Lower leg skin (tissue), 4 donors: Measurements from ENCODE around the gene KLHDC3. TPM values are rescaled to one million over a fixed set of nuclear protein-coding genes. Genes with fewer than 3 reads are reported as not detected.

Experiments
- DNase-seq, 2 donors: peaks; one replicate each; pipeline ENCODE4 v3.0.0-alpha.2; 2019; ENCODE audit warnings: low spot score in 2 of 2
- H3K4me3 ChIP-seq: fragments of 200-600 bp; sonication (generic); 2 replicates; pipeline ENCODE4 v1.5.1; 2017; ENCODE audit warnings: mild to moderate bottlenecking, low read depth; ENCODE audit not compliant: poor library complexity, severe bottlenecking
- POLR2A ChIP-seq, 2 donors: fragments of 450-650 bp; IDR thresholded peaks; one replicate each; pipeline ENCODE4 v1.6.1; 2016 to 2017; ENCODE audit warnings: antibody characterized with exemption in 2 of 2, mild to moderate bottlenecking in 1 of 2, moderate library complexity in 1 of 2
- WGBS, 2 donors: methylation state at CpG; one replicate each; pipeline ENCODE4 v1.1.5; 2018; 5-methylcytosine and 5-hydroxymethylcytosine counted together
- intact Hi-C: fragments of 100-400 bp; cut with DNase I; formaldehyde crosslinking; loops from one replicate; pipeline ENCODE4 v1.15.0; 2023; ENCODE audit warnings: low total_unique reads
- total RNA-seq, 4 donors: library from RNA; depleted of rRNA; stranded (reverse); fragments of >200 nt; gene quantifications; one replicate each; pipeline ENCODE4 v1.1.0, GENCODE V29; 2016
- TF ChIP-seq, protein P1 (sequence below), 3 donors: fragments of 450-650 bp; IDR thresholded peaks; one replicate each; pipeline ENCODE4 v1.5.1; 2016; ENCODE audit warnings: antibody characterized with exemption in 3 of 3, mild to moderate bottlenecking in 3 of 3, moderate library complexity in 2 of 3

The KLHDC3 gene
- total RNA-seq, 4 donors from 2014 or later, result 75.1 to 84.7 (median 79.6) TPM

DNA sequence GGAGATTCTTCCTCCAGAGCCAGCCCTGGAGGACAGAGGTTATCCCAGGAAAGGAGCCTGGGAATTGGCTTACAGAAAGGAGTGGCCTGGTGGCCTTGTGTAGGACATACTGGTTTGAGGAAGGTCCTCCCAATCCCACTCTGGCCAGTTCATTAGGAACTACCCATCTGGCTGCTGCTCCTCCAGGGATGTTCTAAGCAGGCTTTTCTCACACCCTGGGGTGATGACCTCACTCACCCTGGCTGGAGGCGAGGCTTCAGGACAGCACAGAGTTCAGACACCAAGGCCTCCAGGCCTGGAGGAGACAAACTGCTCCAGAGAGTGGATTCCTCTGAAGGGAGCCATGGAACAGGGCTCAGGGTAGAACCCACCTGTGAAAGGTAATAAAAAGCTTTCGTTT lies 44.6 kb upstream of the KLHDC3 start:
- DNase-seq, result no peak
- intact Hi-C loops, result no loop called here
- H3K4me3 ChIP-seq, result no peak overlapping the region
- TF ChIP-seq POLR2A (IDR thresholded peaks at IDR 0.05), result no peak
- TF ChIP-seq, protein P1, sequence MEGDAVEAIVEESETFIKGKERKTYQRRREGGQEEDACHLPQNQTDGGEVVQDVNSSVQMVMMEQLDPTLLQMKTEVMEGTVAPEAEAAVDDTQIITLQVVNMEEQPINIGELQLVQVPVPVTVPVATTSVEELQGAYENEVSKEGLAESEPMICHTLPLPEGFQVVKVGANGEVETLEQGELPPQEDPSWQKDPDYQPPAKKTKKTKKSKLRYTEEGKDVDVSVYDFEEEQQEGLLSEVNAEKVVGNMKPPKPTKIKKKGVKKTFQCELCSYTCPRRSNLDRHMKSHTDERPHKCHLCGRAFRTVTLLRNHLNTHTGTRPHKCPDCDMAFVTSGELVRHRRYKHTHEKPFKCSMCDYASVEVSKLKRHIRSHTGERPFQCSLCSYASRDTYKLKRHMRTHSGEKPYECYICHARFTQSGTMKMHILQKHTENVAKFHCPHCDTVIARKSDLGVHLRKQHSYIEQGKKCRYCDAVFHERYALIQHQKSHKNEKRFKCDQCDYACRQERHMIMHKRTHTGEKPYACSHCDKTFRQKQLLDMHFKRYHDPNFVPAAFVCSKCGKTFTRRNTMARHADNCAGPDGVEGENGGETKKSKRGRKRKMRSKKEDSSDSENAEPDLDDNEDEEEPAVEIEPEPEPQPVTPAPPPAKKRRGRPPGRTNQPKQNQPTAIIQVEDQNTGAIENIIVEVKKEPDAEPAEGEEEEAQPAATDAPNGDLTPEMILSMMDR (IDR thresholded peaks at IDR 0.05), result no peak
- 88 to 94% methylated on average over 2 of the region's 2 CpGs for WGBS, 2 donors

DNA sequence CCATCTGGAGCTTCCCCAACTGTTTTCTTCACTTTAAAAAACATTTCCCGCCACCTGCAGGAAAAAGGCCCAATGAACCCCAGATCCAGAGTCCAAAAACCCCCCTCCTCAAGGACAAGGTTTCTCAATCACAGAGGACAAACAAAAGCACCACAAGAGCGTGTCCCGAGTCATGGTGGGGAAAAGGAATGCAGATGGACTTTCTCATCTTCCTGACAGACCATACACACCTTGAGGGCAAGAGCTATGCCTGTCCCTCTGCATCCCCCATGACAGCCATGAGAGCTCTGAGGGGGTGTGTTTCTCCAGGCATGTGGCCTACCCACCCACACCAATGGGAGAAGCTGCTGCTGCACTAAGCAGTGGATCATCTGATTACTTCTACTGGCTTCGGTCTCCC lies 44.1 kb upstream of the KLHDC3 start:
- no peak overlapping the region for H3K4me3 ChIP-seq
- intact Hi-C loops, result no loop called here
- 87 to 93% methylated on average over 4 of the region's 4 CpGs for WGBS, 2 donors
- no peak for TF ChIP-seq POLR2A (IDR thresholded peaks at IDR 0.05)
- TF ChIP-seq, protein P1 (IDR thresholded peaks at IDR 0.05), result no peak
- DNase-seq, result no peak

DNA sequence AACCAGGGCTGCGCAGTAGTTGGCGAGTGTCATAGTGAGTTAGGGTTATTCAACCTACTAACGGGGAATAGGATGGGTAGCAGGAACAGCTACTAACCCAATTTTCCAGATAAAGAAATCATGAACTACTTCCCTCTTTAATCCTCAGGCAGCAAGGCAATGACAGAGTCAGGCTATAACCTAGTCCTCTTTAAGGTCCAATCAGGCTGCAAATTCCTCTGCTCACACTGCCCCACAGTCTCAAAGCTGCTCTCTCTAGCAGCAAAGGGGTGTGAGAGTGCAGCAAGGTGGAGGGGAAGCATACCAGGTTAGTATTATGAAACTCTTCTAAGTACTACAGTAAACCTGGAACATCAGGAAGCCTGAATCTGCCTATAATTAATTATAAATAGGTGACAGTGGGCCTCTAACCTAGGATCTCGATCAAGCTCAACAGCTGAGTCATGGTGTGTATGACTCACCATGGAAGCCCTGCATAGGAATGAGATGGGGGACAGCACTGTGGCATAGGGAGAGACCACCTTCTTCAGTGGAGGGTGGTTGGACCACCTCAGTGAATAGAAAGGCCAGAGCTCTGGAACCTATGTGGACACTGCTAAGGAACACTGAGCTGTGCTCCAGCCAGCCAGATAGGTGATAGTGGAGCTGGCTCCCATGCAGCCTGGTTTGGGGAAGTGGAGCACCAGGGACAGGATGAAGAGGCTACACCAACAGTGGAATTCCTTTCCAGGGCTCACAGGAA lies 43.0 kb upstream of the KLHDC3 start:
- DNase-seq, result no peak
- TF ChIP-seq POLR2A (IDR thresholded peaks at IDR 0.05), result no peak
- TF ChIP-seq, protein P1 (IDR thresholded peaks at IDR 0.05), result no peak

DNA sequence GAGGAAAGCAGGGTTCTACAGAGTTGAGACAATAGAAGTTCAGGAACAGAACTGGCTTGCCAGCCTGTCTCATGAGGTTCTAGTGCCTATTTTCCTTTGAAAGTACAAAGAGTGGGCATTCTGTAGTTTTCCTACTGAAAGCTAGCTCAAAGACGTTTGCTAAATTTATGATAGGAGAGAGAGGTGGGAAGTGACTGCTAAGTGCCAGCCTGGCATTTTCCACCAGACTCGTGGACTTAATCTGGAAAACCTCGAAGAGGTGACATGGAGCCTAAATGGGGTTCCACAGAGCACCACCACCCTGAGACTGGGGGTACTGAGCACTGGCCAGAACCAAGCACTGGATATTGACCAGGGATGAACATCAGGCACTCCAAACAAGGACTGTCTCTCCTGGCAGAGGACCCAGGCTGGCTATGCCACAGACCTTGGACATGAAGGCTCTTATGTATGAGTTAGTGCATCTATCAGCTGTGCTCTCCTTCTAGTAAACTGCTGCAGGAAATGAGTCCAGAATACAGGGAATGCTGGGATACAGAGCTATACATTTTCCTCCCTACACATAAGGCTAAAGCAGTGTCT lies 42.2 kb upstream of the KLHDC3 start:
- no peak for DNase-seq
- intact Hi-C loops, result no loop called here
- 78 to 87% methylated on average over 3 of the region's 3 CpGs for WGBS, 2 donors
- H3K4me3 ChIP-seq, result no peak overlapping the region
- TF ChIP-seq POLR2A (IDR thresholded peaks at IDR 0.05), result no peak
- TF ChIP-seq, protein P1 (IDR thresholded peaks at IDR 0.05), result no peak

More for the DNA sequence above, 43.0 kb upstream of the KLHDC3 start:
- WGBS, 2 donors, result 71 to 76% methylated on average over 4 of the region's 4 CpGs
- intact Hi-C loops, result no loop called here
- no peak overlapping the region for H3K4me3 ChIP-seq

DNA sequence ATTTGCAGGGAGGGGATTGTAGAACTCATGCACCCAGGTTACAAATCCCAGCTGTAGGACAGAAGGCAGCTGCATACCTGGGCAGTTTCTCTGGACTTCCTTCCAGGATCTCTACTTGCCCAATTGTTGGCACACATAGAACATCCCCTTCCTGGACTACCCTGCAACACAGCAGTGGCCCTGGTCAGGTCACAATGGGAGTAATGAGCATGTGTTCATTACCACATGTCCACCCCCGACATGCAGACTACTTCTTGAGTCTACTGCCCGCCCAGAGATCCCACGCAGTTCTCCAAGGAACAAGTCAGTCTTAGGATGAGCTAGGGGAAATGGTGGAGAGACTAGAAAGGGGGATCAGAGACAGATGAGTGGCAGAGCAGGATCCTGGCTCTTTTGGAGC lies 40.1 kb upstream of the KLHDC3 start:
- no peak overlapping the region for H3K4me3 ChIP-seq
- TF ChIP-seq, protein P1 (IDR thresholded peaks at IDR 0.05), result no peak
- no peak for TF ChIP-seq POLR2A (IDR thresholded peaks at IDR 0.05)
- intact Hi-C loops, result no loop called here
- DNase-seq, result no peak
- 89 to 95% methylated on average over 3 of the region's 3 CpGs for WGBS, 2 donors
